H1 (cell line): ENCODE data around the gene AGAP1.

ENCODE experiments used
- EZH2 ChIP-seq: fragments of 200-600 bp; sonication (generic); IDR thresholded peaks from 2 replicates; pipeline ENCODE4 v1.7.1; 2012; ENCODE audit warnings: low read depth, mild to moderate bottlenecking, moderate library complexity, low read length, inconsistent platforms; ENCODE audit not compliant: severe bottlenecking
- HDAC2 ChIP-seq, 2 experiments: fragments of 300-600 bp in 1 of 2; sonication (generic) in 1 of 2; IDR thresholded peaks; 2 replicates each; pipeline ENCODE4 v1.6.1; 2011 to 2012; ENCODE audit warnings: low read depth in 2 of 2, low read length in 2 of 2, mild to moderate bottlenecking in 2 of 2, moderate library complexity in 2 of 2, borderline replicate concordance in 1 of 2, inconsistent platforms in 1 of 2
- TAF1 ChIP-seq: IDR thresholded peaks from 2 replicates; pipeline ENCODE4 v1.6.1; 2011; ENCODE audit warnings: mild to moderate bottlenecking, low read depth, low read length
- TEAD4 ChIP-seq: IDR thresholded peaks from 2 replicates; pipeline ENCODE4 v1.6.1; 2012; ENCODE audit warnings: low read depth, low read length, inconsistent platforms, mixed read lengths
- TF ChIP-seq, protein P1 (sequence below), 3 experiments: IDR thresholded peaks; 1 replicate in 2 of 3; 2 replicates in 1 of 3; pipeline versions ENCODE4 v1.5.1 to v1.6.1; 2011; ENCODE audit warnings: low read length in 3 of 3, mild to moderate bottlenecking in 3 of 3, inconsistent platforms in 2 of 3, low read depth in 1 of 3, moderate library complexity in 1 of 3; ENCODE audit not compliant: insufficient read depth in 1 of 3; ENCODE audit errors: control extremely low read depth in 1 of 3

- TF ChIP-seq, protein P1, sequence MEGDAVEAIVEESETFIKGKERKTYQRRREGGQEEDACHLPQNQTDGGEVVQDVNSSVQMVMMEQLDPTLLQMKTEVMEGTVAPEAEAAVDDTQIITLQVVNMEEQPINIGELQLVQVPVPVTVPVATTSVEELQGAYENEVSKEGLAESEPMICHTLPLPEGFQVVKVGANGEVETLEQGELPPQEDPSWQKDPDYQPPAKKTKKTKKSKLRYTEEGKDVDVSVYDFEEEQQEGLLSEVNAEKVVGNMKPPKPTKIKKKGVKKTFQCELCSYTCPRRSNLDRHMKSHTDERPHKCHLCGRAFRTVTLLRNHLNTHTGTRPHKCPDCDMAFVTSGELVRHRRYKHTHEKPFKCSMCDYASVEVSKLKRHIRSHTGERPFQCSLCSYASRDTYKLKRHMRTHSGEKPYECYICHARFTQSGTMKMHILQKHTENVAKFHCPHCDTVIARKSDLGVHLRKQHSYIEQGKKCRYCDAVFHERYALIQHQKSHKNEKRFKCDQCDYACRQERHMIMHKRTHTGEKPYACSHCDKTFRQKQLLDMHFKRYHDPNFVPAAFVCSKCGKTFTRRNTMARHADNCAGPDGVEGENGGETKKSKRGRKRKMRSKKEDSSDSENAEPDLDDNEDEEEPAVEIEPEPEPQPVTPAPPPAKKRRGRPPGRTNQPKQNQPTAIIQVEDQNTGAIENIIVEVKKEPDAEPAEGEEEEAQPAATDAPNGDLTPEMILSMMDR (IDR thresholded peaks at IDR 0.05; ENCODE audit: control extremely low read depth in 1 of 3, insufficient read depth in 1 of 3, low read depth in 1 of 3, low read length in 3 of 3) = no peak
- TF ChIP-seq TAF1 (no peak), EZH2 (no peak), HDAC2 (IDR thresholded peaks at IDR 0.05; ENCODE audit: borderline replicate concordance in 1 of 2, low read depth in 2 of 2, low read length in 2 of 2) (no peak), TEAD4 (no peak)
These were observed 133.8 kb downstream of the AGAP1 start for GRCh38 chr2:235627682-235628081.
